ENCODE measurements around the gene FGD3.

- no peak for TF ChIP-seq CTCF (conservative IDR thresholded peaks at IDR 0.05)
- no peak for TF ChIP-seq ZFX (IDR thresholded peaks at IDR 0.05)
Measured at GRCh38 chr9:93051680-93052089, 104.4 kb downstream of the FGD3 start.

All from C4-2B (cell line).